ENCODE measurements around the gene PCDHA8.

DNA sequence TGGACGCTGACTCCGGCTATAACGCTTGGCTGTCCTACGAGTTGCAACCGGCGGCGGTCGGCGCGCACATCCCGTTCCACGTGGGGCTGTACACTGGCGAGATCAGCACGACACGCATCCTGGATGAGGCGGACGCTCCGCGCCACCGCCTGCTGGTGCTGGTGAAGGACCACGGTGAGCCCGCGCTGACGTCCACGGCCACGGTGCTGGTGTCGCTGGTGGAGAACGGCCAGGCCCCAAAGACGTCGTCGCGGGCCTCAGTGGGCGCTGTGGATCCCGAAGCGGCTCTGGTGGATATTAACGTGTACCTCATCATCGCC, 36.2 kb downstream of the PCDHA8 start:
- TF ChIP-seq ZNF274 (IDR thresholded peaks at IDR 0.05; ENCODE audit: low read depth, low read length) (no peak), YY1 (IDR thresholded peaks at IDR 0.05; ENCODE audit: insufficient read depth, insufficient read length) (no peak)

All from NT2/D1 (cell line).